ENCODE data around the gene CCNK.

CCNK gene

DNA sequence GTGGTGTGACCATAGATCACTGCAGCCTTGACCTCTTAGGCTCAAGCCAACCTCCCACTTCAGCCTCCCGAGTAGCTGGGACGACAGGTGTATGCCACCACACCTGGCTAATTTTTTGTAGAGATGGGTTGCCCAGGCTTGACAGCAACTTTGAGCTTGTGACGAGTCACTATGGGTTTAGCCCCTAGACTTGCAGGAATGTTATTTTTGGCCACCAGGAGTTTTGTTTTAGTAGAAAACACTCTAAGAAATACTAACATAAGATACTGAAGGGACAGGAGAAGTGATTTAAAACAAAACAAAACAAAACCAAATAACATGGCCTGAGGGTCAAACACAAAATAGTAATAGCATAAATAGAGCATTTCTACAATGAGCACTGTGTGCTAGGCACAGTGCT lies 27.0 kb upstream of the CCNK start:
- TF ChIP-seq REST (IDR thresholded peaks at IDR 0.05; ENCODE audit: insufficient read depth in 1 of 2, low read depth in 2 of 2, low read length in 2 of 2) (no peak), FOXP2 (optimal IDR thresholded peaks at IDR 0.05; ENCODE audit: borderline replicate concordance, extremely low read depth, extremely low read length, insufficient read depth) (no peak), POLR2AphosphoS5 (IDR thresholded peaks at IDR 0.05; ENCODE audit: low read depth, low read length) (no peak), TAF1 (IDR thresholded peaks at IDR 0.05; ENCODE audit: borderline replicate concordance, insufficient read depth, low read length) (no peak), SIN3A (IDR thresholded peaks at IDR 0.05; ENCODE audit: borderline replicate concordance, insufficient read depth, low read length) (no peak)

GRCh38 chr14:99459481-99460100 lies 21.6 kb upstream of the CCNK start:
- TF ChIP-seq REST (IDR thresholded peaks at IDR 0.05; ENCODE audit: insufficient read depth in 1 of 2, low read depth in 2 of 2, low read length in 2 of 2) (no peak), FOXP2 (optimal IDR thresholded peaks at IDR 0.05; ENCODE audit: borderline replicate concordance, extremely low read depth, extremely low read length, insufficient read depth) (no peak), TAF1 (IDR thresholded peaks at IDR 0.05; ENCODE audit: borderline replicate concordance, insufficient read depth, low read length) (no peak), POLR2AphosphoS5 (IDR thresholded peaks at IDR 0.05; ENCODE audit: low read depth, low read length) (no peak), SIN3A (IDR thresholded peaks at IDR 0.05; ENCODE audit: borderline replicate concordance, insufficient read depth, low read length) (no peak)

- TF ChIP-seq SIN3A (IDR thresholded peaks at IDR 0.05; ENCODE audit: borderline replicate concordance, insufficient read depth, low read length) (no peak), TAF1 (IDR thresholded peaks at IDR 0.05; ENCODE audit: borderline replicate concordance, insufficient read depth, low read length) (no peak), POLR2AphosphoS5 (IDR thresholded peaks at IDR 0.05; ENCODE audit: low read depth, low read length) (no peak)
Observed at GRCh38 chr14:99460793-99461192, 20.4 kb upstream of the CCNK start.

GRCh38 chr14:99461411-99462085 lies 19.7 kb upstream of the CCNK start:
- TF ChIP-seq REST (IDR thresholded peaks at IDR 0.05; ENCODE audit: insufficient read depth in 1 of 2, low read depth in 2 of 2, low read length in 2 of 2) (no peak), SIN3A (IDR thresholded peaks at IDR 0.05; ENCODE audit: borderline replicate concordance, insufficient read depth, low read length) (no peak), FOXP2 (optimal IDR thresholded peaks at IDR 0.05; ENCODE audit: borderline replicate concordance, extremely low read depth, extremely low read length, insufficient read depth) (no peak), TAF1 (IDR thresholded peaks at IDR 0.05; ENCODE audit: borderline replicate concordance, insufficient read depth, low read length) (no peak), POLR2AphosphoS5 (IDR thresholded peaks at IDR 0.05; ENCODE audit: low read depth, low read length) (no peak)

- no peak for TF ChIP-seq SIN3A (IDR thresholded peaks at IDR 0.05; ENCODE audit: borderline replicate concordance, insufficient read depth, low read length)
- no peak for TF ChIP-seq REST (IDR thresholded peaks at IDR 0.05; ENCODE audit: insufficient read depth in 1 of 2, low read depth in 2 of 2, low read length in 2 of 2)
- TF ChIP-seq TAF1 (IDR thresholded peaks at IDR 0.05; ENCODE audit: borderline replicate concordance, insufficient read depth, low read length): no peak
- no peak for TF ChIP-seq FOXP2 (optimal IDR thresholded peaks at IDR 0.05; ENCODE audit: borderline replicate concordance, extremely low read depth, extremely low read length, insufficient read depth)
Observed at GRCh38 chr14:99462210-99462609, 19.0 kb upstream of the CCNK start.

All from PFSK-1 (cell line).